IPS-18a (cell line): Measurements from ENCODE around the gene CDK8.
A peak's percentile ranks its signal among the peaks of the same experiment; 100 is the strongest.
"Not testable (repeated sequence)": the region's sequence is repeated elsewhere in the genome, so short reads cannot be mapped to it uniquely, and the experiment has no call there.

Experiments
- H3K27ac ChIP-seq: one replicate; pipeline ENCODE4 v1.5.1; 2013; ENCODE audit warnings: low read length
- H3K27me3 ChIP-seq: one replicate; pipeline ENCODE4 v1.6.1; 2013; ENCODE audit warnings: mild to moderate bottlenecking, low read length; ENCODE audit not compliant: control insufficient read depth, insufficient read depth
- H3K36me3 ChIP-seq: one replicate; pipeline ENCODE4 v1.6.1; 2013; ENCODE audit warnings: low read depth, low read length; ENCODE audit not compliant: control insufficient read depth
- H3K4me1 ChIP-seq: one replicate; pipeline ENCODE4 v1.6.1; 2013; ENCODE audit warnings: low read depth, low read length; ENCODE audit not compliant: control insufficient read depth
- H3K4me3 ChIP-seq: one replicate; pipeline ENCODE4 v1.5.1; 2013; ENCODE audit warnings: low read length
- H3K9ac ChIP-seq: one replicate; pipeline ENCODE4 v1.6.1; 2013; ENCODE audit warnings: mild to moderate bottlenecking, low read length, moderate library complexity
- H3K9me3 ChIP-seq: one replicate; pipeline ENCODE4 v1.6.1; 2013; ENCODE audit warnings: low read depth, low read length; ENCODE audit not compliant: control insufficient read depth

Gene CDK8

DNA sequence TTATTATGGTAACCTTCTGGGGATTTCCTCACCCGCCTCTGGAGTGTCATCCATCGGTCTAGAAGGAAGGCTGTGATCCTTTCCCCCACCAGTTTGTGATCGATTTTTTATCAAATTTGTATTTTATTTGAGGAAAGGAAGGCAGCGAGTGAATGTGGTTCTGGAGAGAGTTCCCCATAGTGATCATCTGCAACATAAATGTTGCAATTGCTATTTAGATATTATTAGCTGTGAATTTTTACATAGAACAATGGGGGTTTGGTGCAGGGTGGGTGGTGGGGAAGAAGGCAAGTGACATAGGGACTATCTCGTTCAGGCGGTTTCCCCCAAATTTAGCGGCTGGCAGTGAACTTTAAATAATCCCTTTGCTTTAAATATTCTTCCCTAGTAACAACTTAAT, 1.2 kb downstream of the CDK8 start:
- no peaks in the 10 kb centered on the region for H3K36me3 ChIP-seq
- H3K4me3 ChIP-seq, result peak overlapping the region; percentile 80
- H3K4me1 ChIP-seq, result peaks cover 21% of the 10 kb centered on the region
- no peaks in the 10 kb centered on the region for H3K9me3 ChIP-seq
- no peak overlapping the region for H3K27ac ChIP-seq
- peak overlapping the region; percentile 80 for H3K9ac ChIP-seq
- H3K27me3 ChIP-seq, result peaks cover 2% of the 10 kb centered on the region

- H3K9ac ChIP-seq, result peak overlapping the region; percentile 80
- peaks cover 21% of the 10 kb centered on the region for H3K4me1 ChIP-seq
- H3K4me3 ChIP-seq, result peak overlapping the region; percentile 80
- H3K27ac ChIP-seq, result no peak overlapping the region
- no peaks in the 10 kb centered on the region for H3K27me3 ChIP-seq
- H3K36me3 ChIP-seq, result no peaks in the 10 kb centered on the region
- no peaks in the 10 kb centered on the region for H3K9me3 ChIP-seq
These were observed 1.9 kb downstream of the CDK8 start for GRCh38 chr13:26255691-26256277.

DNA sequence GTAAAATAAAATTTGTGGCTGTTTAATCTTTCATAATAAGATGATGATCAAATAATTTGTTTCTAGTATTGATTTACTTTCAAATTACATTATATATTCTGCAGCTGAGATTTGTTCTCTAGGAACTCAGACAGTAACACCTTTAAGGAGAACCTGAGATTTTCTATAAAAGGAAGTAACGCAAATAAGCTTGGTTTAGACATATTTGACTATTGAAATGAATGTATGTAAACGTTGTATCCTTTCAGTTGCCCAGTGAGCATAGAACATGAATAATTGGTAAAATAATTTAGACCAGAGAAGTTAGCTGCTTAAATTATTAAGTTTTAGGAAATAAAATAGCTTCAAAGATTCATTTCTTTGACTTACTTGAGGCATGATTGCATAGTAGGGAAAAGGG, 3.1 kb downstream of the CDK8 start:
- Histone ChIP-seq H3K27me3 (no peaks in the 10 kb centered on the region), H3K9me3 (no peaks in the 10 kb centered on the region), H3K27ac (no peak overlapping the region), H3K9ac (no peak overlapping the region), H3K4me1 (peaks cover 21% of the 10 kb centered on the region), H3K4me3 (no peak overlapping the region), H3K36me3 (no peaks in the 10 kb centered on the region)

- Histone ChIP-seq H3K9ac (no peak overlapping the region), H3K36me3 (no peaks in the 10 kb centered on the region), H3K27me3 (no peaks in the 10 kb centered on the region), H3K4me1 (peaks cover 21% of the 10 kb centered on the region), H3K27ac (no peak overlapping the region), H3K9me3 (no peaks in the 10 kb centered on the region), H3K4me3 (no peak overlapping the region)
These were observed 5.7 kb downstream of the CDK8 start for GRCh38 chr13:26259634-26260033.

- Histone ChIP-seq H3K27ac (no peak overlapping the region), H3K9ac (no peak overlapping the region), H3K9me3 (no peaks in the 10 kb centered on the region), H3K4me1 (peaks cover 3% of the 10 kb centered on the region), H3K36me3 (no peaks in the 10 kb centered on the region), H3K4me3 (no peak overlapping the region), H3K27me3 (no peaks in the 10 kb centered on the region)
These were observed 8.2 kb downstream of the CDK8 start for GRCh38 chr13:26262156-26262555.

DNA sequence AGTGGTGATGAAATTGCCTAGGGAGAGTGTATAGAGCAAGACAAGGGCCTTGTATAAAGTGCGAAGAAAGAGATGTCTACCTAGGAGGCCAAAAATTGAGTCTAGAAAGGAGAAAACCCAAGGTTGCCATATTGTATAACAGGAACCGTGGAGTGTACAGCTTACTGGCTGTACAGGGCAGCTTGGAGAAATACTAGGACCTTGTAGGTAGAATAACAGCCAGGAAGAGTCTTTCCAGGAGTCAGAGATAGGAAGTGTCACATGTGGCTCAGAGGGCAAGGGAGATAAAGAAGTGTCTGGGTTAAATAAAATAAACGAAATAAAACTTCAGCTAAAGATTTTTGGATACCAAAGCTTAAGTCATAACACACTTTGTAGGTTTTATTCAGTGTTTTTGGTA, 12.4 kb downstream of the CDK8 start:
- Histone ChIP-seq H3K4me3 (no peak overlapping the region), H3K9ac (no peak overlapping the region), H3K36me3 (no peaks in the 10 kb centered on the region), H3K4me1 (no peaks in the 10 kb centered on the region), H3K9me3 (no peaks in the 10 kb centered on the region), H3K27ac (no peak overlapping the region), H3K27me3 (no peaks in the 10 kb centered on the region)

DNA sequence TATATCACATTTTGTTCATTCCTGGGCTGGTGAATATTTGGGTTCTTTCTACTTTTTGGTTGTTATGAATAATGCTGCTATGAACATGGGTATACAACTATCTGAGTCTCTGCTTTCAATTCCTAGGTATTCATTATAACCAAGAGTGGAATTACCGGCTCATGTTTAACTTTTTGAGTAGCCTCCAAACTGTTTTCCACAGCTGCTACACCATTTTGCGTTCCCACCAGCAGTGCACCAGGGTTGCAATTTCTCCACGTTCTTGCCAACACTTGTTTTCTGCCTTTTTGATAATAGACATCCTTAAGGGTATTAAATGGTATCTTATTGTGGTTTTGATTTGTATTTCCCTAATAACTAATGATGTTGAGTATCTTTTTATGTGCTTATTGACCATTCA, 16.8 kb downstream of the CDK8 start:
- no peak overlapping the region for H3K4me3 ChIP-seq
- no peaks in the 10 kb centered on the region for H3K36me3 ChIP-seq
- no peaks in the 10 kb centered on the region for H3K4me1 ChIP-seq
- H3K9ac ChIP-seq, result no peak overlapping the region
- H3K9me3 ChIP-seq, result no peaks in the 10 kb centered on the region
- no peak overlapping the region for H3K27ac ChIP-seq
- no peaks in the 10 kb centered on the region for H3K27me3 ChIP-seq

DNA sequence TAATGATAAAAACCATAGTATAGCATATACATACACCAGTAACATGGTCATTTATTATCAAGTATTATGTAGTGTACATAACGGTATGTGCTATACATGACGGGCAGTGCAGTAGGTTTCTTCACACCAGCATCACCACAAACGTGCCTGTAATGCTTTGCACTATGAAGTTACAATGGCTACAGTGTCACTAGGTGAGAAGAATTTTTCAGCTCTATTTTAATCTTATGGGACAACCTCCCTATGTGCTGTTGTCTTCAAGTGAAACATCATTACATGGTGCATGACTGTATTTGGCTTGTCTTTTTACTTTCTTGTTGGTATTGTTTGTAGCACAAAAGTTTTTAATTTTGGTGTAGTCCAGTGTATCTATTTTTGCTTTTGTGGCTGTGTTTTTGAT, 18.7 kb downstream of the CDK8 start:
- Histone ChIP-seq H3K4me3 (no peak overlapping the region), H3K36me3 (no peaks in the 10 kb centered on the region), H3K27me3 (no peaks in the 10 kb centered on the region), H3K9me3 (no peaks in the 10 kb centered on the region), H3K27ac (no peak overlapping the region), H3K4me1 (no peaks in the 10 kb centered on the region), H3K9ac (no peak overlapping the region)

- H3K4me1 ChIP-seq, result no peaks in the 10 kb centered on the region
- no peaks in the 10 kb centered on the region for H3K9me3 ChIP-seq
- H3K9ac ChIP-seq, result no peak overlapping the region
- H3K27me3 ChIP-seq, result no peaks in the 10 kb centered on the region
- H3K36me3 ChIP-seq, result no peaks in the 10 kb centered on the region
- no peak overlapping the region for H3K27ac ChIP-seq
- no peak overlapping the region for H3K4me3 ChIP-seq
These were observed 26.4 kb downstream of the CDK8 start for GRCh38 chr13:26280295-26280694.

GRCh38 chr13:26280822-26281221, 26.9 kb downstream of the CDK8 start:
- Histone ChIP-seq H3K27ac (no peak overlapping the region), H3K4me1 (no peaks in the 10 kb centered on the region), H3K27me3 (no peaks in the 10 kb centered on the region), H3K4me3 (no peak overlapping the region), H3K9me3 (no peaks in the 10 kb centered on the region), H3K9ac (no peak overlapping the region), H3K36me3 (no peaks in the 10 kb centered on the region)

GRCh38 chr13:26285911-26286310, 32.0 kb downstream of the CDK8 start:
- not testable (repeated sequence) for H3K27me3 ChIP-seq, H3K36me3 ChIP-seq, H3K4me3 ChIP-seq, H3K9me3 ChIP-seq, H3K27ac ChIP-seq, H3K4me1 ChIP-seq, H3K9ac ChIP-seq

DNA sequence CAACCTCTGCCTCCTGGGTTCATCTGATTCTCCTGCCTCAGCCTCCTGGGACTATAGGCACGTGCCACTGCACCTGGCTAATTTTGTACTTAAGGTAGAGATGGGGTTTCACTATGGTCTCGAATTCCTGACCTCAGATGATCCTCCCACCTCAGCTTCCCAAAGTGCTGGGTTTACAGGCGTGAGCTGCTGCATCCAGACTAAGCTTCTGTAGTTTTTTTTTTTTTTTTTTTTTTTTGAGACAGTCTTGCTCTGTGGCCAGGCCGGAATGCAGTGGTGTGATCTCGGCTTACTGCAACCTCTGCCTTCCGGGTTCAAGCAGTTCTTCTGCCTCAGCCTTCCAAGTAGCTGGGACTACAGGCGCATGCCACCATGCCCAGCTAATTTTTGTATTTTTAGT, 34.9 kb downstream of the CDK8 start:
- not testable (repeated sequence) for H3K4me1 ChIP-seq, H3K36me3 ChIP-seq, H3K27ac ChIP-seq, H3K9ac ChIP-seq, H3K9me3 ChIP-seq, H3K27me3 ChIP-seq, H3K4me3 ChIP-seq
